ENCODE results near the gene KCNH8.

- TF ChIP-seq GATA2 (IDR thresholded peaks at IDR 0.05; ENCODE audit: low read depth, low read length) (no peak), GATA3 (IDR thresholded peaks at IDR 0.05; ENCODE audit: low read depth, low read length) (no peak)
These were observed 43.9 kb upstream of the KCNH8 start for GRCh38 chr3:19104459-19104858.

Data from SH-SY5Y (cell line).